HEK293 (cell line): ENCODE results near the gene STARD13.

Source experiments
- CTCF ChIA-PET: fragments of 350-600 bp; formaldehyde crosslinking; extraction: SDS; loops from one replicate; lab custom pipeline; 2021; ENCODE audit warnings: antibody characterized with exemption; lab: Yijun Ruan, JAX
- POLR2A ChIA-PET: fragments of 300-600 bp; formaldehyde crosslinking; extraction: SDS; loops from one replicate; lab custom pipeline; 2020; ENCODE audit warnings: antibody characterized with exemption, inconsistent platforms; lab: Yijun Ruan, JAX
- H3K27ac ChIP-seq: fragments of 200-500 bp; sonication (Bioruptor generic); 2 replicates; pipeline ENCODE4 v1.5.1; 2014; ENCODE audit warnings: low read depth, low read length, control low read depth, inconsistent platforms; ENCODE audit errors: extremely low read depth
- H3K36me3 ChIP-seq, 2 experiments: fragments of 200-500 bp in 1 of 2; sonication (Bioruptor generic) in 1 of 2; 1 replicate in 1 of 2; 2 replicates in 1 of 2; pipeline ENCODE4 v1.5.1; 2014 to 2017; ENCODE audit warnings: inconsistent platforms in 2 of 2, low read length in 2 of 2; ENCODE audit not compliant: control insufficient read depth in 2 of 2, insufficient read depth in 1 of 2
- H3K4me1 ChIP-seq: fragments of 200-500 bp; sonication (Bioruptor generic); 2 replicates; pipeline ENCODE4 v1.5.1; 2014; ENCODE audit warnings: mild to moderate bottlenecking, low read length, inconsistent platforms; ENCODE audit not compliant: control insufficient read depth, insufficient read depth
- H3K4me3 ChIP-seq: 2 replicates; pipeline ENCODE4 v1.5.1; 2011; ENCODE audit warnings: low read depth, mild to moderate bottlenecking, control low read depth, low read length, moderate library complexity
- H3K9me3 ChIP-seq: fragments of 200-500 bp; sonication (Bioruptor generic); 2 replicates; pipeline ENCODE4 v1.5.1; 2014; ENCODE audit warnings: low read depth, low read length, inconsistent platforms; ENCODE audit not compliant: control insufficient read depth, insufficient read depth
- BCL11A ChIP-seq: fragments of 450-650 bp; formaldehyde crosslinking; IDR thresholded peaks from 2 replicates; pipeline ENCODE4 v1.5.1; 2016; ENCODE audit warnings: low read depth, missing biosample characterization, missing genetic modification characterization
- FEZF1 ChIP-seq: fragments of 450-650 bp; formaldehyde crosslinking; IDR thresholded peaks from 2 replicates; pipeline ENCODE4 v1.5.1; 2016; ENCODE audit warnings: missing biosample characterization, missing genetic modification characterization
- IKZF3 ChIP-seq: fragments of 450-650 bp; IDR thresholded peaks from 2 replicates; pipeline ENCODE4 v1.5.0; 2018; ENCODE audit warnings: missing biosample characterization, mild to moderate bottlenecking, missing genetic modification characterization, moderate library complexity
- KLF1 ChIP-seq: fragments of 450-650 bp; formaldehyde crosslinking; IDR thresholded peaks from 2 replicates; pipeline ENCODE4 v1.5.1; 2016; ENCODE audit warnings: missing biosample characterization, missing genetic modification characterization
- MEIS1 ChIP-seq: sonication (generic); formaldehyde crosslinking; IDR thresholded peaks from 2 replicates; pipeline ENCODE4 v1.8.1; 2022; ENCODE audit warnings: missing genetic modification reagents, mild to moderate bottlenecking, borderline replicate concordance
- MYNN ChIP-seq: fragments of 450-650 bp; formaldehyde crosslinking; IDR thresholded peaks from 2 replicates; pipeline ENCODE4 v1.5.1; 2016; ENCODE audit warnings: missing biosample characterization, missing genetic modification characterization, borderline replicate concordance
- PRDM1 ChIP-seq: fragments of 450-650 bp; formaldehyde crosslinking; IDR thresholded peaks from 2 replicates; pipeline ENCODE4; 2016; ENCODE audit warnings: missing biosample characterization, missing genetic modification characterization
- ZFP69B ChIP-seq: fragments of 450-650 bp; formaldehyde crosslinking; IDR thresholded peaks from 2 replicates; pipeline ENCODE4 v1.5.1; 2016; ENCODE audit warnings: missing biosample characterization, missing genetic modification characterization
- ZNF174 ChIP-seq: fragments of 450-650 bp; formaldehyde crosslinking; IDR thresholded peaks from 2 replicates; pipeline ENCODE4 v1.5.0; 2017; ENCODE audit warnings: missing biosample characterization, mild to moderate bottlenecking, missing genetic modification characterization
- ZNF184 ChIP-seq: fragments of 450-650 bp; IDR thresholded peaks from 2 replicates; pipeline ENCODE4 v1.5.1; 2018; ENCODE audit warnings: missing biosample characterization, mild to moderate bottlenecking, missing genetic modification characterization
- ZNF2 ChIP-seq: fragments of 450-650 bp; formaldehyde crosslinking; IDR thresholded peaks from 2 replicates; pipeline ENCODE4 v1.5.1; 2016; ENCODE audit warnings: missing biosample characterization, missing genetic modification characterization
- ZNF366 ChIP-seq: fragments of 450-650 bp; formaldehyde crosslinking; conservative IDR thresholded peaks from 2 replicates; pipeline ENCODE4 v1.5.1; 2016; ENCODE audit warnings: missing biosample characterization, missing genetic modification characterization
- ZNF433 ChIP-seq: fragments of 450-650 bp; formaldehyde crosslinking; IDR thresholded peaks from 2 replicates; pipeline ENCODE4 v1.5.1; 2016; ENCODE audit warnings: missing biosample characterization, missing genetic modification characterization, low read depth
- ZNF629 ChIP-seq: fragments of 450-650 bp; formaldehyde crosslinking; IDR thresholded peaks from 2 replicates; pipeline ENCODE4 v1.5.1; 2017; ENCODE audit warnings: missing biosample characterization, missing genetic modification characterization
- ZNF664 ChIP-seq: fragments of 450-650 bp; formaldehyde crosslinking; IDR thresholded peaks from 2 replicates; pipeline ENCODE4 v1.5.1; 2016; ENCODE audit warnings: missing biosample characterization, missing genetic modification characterization
- ZNF76 ChIP-seq: fragments of 450-650 bp; formaldehyde crosslinking; IDR thresholded peaks from 2 replicates; pipeline ENCODE4; 2016; ENCODE audit warnings: low read depth, missing biosample characterization, missing genetic modification characterization, borderline replicate concordance
- ZNF768 ChIP-seq: fragments of 450-650 bp; formaldehyde crosslinking; IDR thresholded peaks from 2 replicates; pipeline ENCODE4 v1.5.1; 2018; ENCODE audit warnings: missing biosample characterization, mild to moderate bottlenecking, missing genetic modification characterization
- ZNF837 ChIP-seq: fragments of 450-650 bp; formaldehyde crosslinking; IDR thresholded peaks from 2 replicates; pipeline ENCODE4 v1.5.1; 2016; ENCODE audit warnings: missing biosample characterization, missing genetic modification characterization
- ZXDB ChIP-seq: fragments of 450-650 bp; formaldehyde crosslinking; IDR thresholded peaks from 2 replicates; pipeline ENCODE4 v1.5.1; 2016; ENCODE audit warnings: missing biosample characterization, missing genetic modification characterization
- TF ChIP-seq, protein P1 (sequence below): fragments of 450-650 bp; formaldehyde crosslinking; IDR thresholded peaks from 2 replicates; pipeline ENCODE4 v1.5.1; 2017; ENCODE audit warnings: missing biosample characterization, missing genetic modification characterization
- TF ChIP-seq, protein P2 (sequence below): fragments of 450-650 bp; formaldehyde crosslinking; IDR thresholded peaks from 2 replicates; pipeline ENCODE4 v1.5.1; 2016; ENCODE audit warnings: missing biosample characterization, missing genetic modification characterization
- TF ChIP-seq, protein P3 (sequence below): fragments of 450-650 bp; formaldehyde crosslinking; IDR thresholded peaks from 2 replicates; pipeline ENCODE4 v1.5.1; 2017; ENCODE audit warnings: missing biosample characterization, missing genetic modification characterization
- TF ChIP-seq, protein P4 (sequence below): fragments of 450-650 bp; formaldehyde crosslinking; IDR thresholded peaks from 2 replicates; pipeline ENCODE4 v1.5.1; 2017; ENCODE audit warnings: missing biosample characterization, missing genetic modification characterization

The STARD13 gene

DNA sequence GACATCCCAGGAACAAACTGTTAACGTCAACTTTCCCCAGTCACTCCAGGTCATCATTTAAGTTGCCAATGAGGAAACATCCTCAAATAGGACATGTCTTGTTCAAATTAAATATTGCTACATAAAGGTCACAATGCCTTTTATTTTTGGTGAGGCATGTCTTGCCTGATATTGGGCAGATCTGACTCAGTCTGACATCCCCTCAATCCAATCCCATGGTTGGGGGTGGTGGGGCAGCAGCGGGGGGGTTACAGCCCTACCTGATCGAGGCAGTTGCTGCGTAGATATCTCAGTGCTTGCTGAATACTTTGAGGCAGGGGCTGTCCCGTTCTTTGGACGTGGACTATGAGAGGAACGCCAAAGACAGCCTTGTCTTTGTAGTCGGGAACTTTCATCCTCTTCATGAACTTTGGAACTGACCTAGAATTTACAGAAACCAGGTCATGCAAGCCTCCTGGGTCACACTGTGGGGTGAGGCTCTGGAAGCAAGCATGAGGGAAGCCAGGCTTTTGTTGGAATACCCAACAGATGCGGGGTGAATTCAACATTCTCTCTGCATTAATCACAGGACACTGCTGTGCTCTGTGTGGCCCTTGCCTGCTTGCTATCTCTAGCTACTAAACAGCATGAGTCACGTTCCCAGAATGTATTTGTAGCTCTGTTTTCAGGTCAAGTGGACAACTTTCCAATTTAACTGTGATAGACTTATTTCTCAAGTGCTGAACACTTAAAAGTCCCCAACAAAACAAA, 159.6 kb downstream of the STARD13 start:
- TF ChIP-seq ZNF2 (tag by site-specific recombination) (no peak), ZNF664 (tag by site-specific recombination) (0 out of 2 replicates have a peak, but pooled peaks have one; percentile 51), FEZF1 (tag by site-specific recombination) (peak; percentile 57), MYNN (0 out of 2 replicates have a peak, but pooled peaks have one; percentile 41), ZNF629 (tag by site-specific recombination) (peak; percentile 38; the same call in 1 of the 2 replicates), PRDM1 (tag by site-specific recombination) (peak; percentile 63; the same call in 1 of the 2 replicates)
- TF ChIP-seq, protein P1, sequence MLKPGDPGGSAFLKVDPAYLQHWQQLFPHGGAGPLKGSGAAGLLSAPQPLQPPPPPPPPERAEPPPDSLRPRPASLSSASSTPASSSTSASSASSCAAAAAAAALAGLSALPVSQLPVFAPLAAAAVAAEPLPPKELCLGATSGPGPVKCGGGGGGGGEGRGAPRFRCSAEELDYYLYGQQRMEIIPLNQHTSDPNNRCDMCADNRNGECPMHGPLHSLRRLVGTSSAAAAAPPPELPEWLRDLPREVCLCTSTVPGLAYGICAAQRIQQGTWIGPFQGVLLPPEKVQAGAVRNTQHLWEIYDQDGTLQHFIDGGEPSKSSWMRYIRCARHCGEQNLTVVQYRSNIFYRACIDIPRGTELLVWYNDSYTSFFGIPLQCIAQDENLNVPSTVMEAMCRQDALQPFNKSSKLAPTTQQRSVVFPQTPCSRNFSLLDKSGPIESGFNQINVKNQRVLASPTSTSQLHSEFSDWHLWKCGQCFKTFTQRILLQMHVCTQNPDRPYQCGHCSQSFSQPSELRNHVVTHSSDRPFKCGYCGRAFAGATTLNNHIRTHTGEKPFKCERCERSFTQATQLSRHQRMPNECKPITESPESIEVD (tag by site-specific recombination) = peak; percentile 39
- TF ChIP-seq, protein P2, sequence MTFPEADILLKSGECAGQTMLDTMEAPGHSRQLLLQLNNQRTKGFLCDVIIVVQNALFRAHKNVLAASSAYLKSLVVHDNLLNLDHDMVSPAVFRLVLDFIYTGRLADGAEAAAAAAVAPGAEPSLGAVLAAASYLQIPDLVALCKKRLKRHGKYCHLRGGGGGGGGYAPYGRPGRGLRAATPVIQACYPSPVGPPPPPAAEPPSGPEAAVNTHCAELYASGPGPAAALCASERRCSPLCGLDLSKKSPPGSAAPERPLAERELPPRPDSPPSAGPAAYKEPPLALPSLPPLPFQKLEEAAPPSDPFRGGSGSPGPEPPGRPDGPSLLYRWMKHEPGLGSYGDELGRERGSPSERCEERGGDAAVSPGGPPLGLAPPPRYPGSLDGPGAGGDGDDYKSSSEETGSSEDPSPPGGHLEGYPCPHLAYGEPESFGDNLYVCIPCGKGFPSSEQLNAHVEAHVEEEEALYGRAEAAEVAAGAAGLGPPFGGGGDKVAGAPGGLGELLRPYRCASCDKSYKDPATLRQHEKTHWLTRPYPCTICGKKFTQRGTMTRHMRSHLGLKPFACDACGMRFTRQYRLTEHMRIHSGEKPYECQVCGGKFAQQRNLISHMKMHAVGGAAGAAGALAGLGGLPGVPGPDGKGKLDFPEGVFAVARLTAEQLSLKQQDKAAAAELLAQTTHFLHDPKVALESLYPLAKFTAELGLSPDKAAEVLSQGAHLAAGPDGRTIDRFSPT (tag by site-specific recombination) = peak; percentile 47; the same call in 1 of the 2 replicates
- TF ChIP-seq, protein P3, sequence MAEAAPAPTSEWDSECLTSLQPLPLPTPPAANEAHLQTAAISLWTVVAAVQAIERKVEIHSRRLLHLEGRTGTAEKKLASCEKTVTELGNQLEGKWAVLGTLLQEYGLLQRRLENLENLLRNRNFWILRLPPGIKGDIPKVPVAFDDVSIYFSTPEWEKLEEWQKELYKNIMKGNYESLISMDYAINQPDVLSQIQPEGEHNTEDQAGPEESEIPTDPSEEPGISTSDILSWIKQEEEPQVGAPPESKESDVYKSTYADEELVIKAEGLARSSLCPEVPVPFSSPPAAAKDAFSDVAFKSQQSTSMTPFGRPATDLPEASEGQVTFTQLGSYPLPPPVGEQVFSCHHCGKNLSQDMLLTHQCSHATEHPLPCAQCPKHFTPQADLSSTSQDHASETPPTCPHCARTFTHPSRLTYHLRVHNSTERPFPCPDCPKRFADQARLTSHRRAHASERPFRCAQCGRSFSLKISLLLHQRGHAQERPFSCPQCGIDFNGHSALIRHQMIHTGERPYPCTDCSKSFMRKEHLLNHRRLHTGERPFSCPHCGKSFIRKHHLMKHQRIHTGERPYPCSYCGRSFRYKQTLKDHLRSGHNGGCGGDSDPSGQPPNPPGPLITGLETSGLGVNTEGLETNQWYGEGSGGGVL = no peak
- Histone ChIP-seq H3K4me1 (no peaks in the 10 kb centered on the region; the same call in 1 of the 2 replicates), H3K27ac (no peak overlapping the region), H3K4me3 (no peak overlapping the region), H3K9me3 (no peaks in the 10 kb centered on the region), H3K36me3 (no peaks in the 10 kb centered on the region)
- POLR2A ChIA-PET = no interaction called here
- CTCF ChIA-PET = no interaction called here

DNA sequence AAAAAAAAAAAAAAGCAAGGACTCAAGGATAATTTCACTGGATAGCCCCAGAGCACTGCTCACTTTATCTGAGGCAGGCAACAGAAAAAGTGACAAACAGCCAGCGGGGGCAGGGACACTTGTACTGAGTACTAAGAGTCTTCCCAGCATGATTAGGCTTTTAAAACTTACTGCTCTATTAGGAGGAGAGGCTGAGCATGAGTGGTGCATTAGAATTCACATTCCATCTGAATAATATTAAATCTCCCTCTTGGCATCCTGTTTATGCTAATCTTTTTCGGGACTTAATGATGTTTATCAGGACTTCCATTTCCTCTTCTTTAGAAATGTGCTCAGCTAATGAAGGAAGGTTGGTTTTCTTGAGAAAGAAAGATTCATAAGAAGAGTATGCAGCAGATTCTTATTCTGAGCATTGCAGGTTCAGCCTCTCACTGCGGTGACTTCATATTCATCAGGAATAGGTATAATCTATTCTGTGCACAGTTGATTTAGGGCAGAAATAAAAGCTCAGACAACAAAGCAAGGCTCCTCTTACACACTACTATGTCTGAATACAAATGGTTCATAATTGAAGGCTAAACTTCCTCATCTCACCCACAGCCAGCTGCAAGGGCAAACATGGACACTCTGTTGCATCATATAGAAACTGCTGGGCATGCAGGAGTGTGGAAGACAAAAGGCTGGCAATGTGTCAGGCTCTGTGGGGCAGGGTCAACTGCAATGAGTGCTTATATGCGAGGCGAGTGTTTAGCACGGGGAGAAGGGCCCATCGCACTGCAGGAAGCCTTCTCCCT, 162.3 kb downstream of the STARD13 start:
- Histone ChIP-seq H3K9me3 (no peaks in the 10 kb centered on the region), H3K4me1 (no peaks in the 10 kb centered on the region; the same call in 1 of the 2 replicates), H3K36me3 (no peaks in the 10 kb centered on the region), H3K4me3 (no peak overlapping the region), H3K27ac (no peak overlapping the region)
- TF ChIP-seq MEIS1 (CRISPR knock-in tag) = no peak
- no peak for TF ChIP-seq ZNF76 (tag by site-specific recombination)
- no peak for TF ChIP-seq ZNF184 (tag by site-specific recombination)
- no peak for TF ChIP-seq BCL11A (tag by site-specific recombination)
- TF ChIP-seq ZNF837 (tag by site-specific recombination) = no peak
- TF ChIP-seq ZFP69B = no peak
- TF ChIP-seq KLF1 (tag by site-specific recombination) = no peak
- no peak for TF ChIP-seq ZNF366
- TF ChIP-seq, protein P4, sequence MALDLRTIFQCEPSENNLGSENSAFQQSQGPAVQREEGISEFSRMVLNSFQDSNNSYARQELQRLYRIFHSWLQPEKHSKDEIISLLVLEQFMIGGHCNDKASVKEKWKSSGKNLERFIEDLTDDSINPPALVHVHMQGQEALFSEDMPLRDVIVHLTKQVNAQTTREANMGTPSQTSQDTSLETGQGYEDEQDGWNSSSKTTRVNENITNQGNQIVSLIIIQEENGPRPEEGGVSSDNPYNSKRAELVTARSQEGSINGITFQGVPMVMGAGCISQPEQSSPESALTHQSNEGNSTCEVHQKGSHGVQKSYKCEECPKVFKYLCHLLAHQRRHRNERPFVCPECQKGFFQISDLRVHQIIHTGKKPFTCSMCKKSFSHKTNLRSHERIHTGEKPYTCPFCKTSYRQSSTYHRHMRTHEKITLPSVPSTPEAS (tag by site-specific recombination) = no peak
- TF ChIP-seq ZNF174 = no peak
- TF ChIP-seq ZNF433 = no peak
- TF ChIP-seq ZNF768 (tag by site-specific recombination) = no peak
- no peak for TF ChIP-seq ZXDB (tag by site-specific recombination)
- no peak for TF ChIP-seq IKZF3 (tag by site-specific recombination)
- ChIA-PET POLR2A (interaction anchor here (0.6 kb wide), 1 partner anchor 343 kb away, joined by 3 read pairs; no protein-coding TSS in a partner anchor), CTCF (interaction anchor here (0.7 kb wide), 1 partner anchor 537 kb away, joined by 5 read pairs; the partner anchor contains the start of gene PDS5B)
